UCSD-AML1 (cell line): ENCODE results near the gene CEP63.

Source experiments
- DNase-seq: peaks from one replicate; lab custom pipeline; 2025; ENCODE audit not compliant: unreplicated experiment; lab: John Stamatoyannopoulos, UW

Gene CEP63

DNA sequence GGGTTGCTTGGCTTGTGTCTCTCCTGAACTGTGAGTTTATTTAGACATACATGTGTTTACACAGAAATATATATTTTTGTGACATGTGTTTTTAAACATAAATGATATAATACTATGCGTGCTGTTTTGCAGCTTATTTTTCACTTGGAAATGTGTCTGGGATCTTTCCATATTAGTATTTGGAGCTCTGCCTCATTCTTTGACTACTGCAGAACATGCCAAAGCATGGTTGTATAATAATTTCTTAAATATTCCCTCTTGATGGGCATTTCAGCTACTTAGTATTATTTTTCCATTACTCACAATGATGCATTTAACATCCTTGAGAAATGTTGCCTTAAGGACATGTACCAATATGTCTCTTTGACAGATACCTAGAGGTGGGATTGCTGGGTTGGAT, 19.5 kb upstream of the CEP63 start:
- no peak for DNase-seq

DNA sequence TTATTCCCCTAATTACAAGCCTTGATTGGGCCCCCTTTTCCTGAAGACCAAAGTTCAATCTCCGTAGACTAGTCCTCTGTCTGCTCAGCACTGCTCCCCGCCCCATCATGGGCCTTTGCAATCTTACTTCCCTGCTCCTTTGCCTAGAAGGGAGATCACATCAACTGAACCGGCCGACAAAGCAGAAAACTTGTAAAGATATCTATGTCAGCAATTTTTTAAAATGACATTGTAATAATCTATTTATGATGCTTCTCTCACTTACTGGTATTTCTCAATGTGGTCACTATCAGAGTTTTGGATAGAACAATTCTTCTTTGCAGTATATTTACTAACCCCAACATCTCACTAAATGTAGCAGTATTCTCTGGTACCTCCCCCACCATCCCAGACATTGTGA, 17.3 kb upstream of the CEP63 start:
- DNase-seq = no peak

DNA sequence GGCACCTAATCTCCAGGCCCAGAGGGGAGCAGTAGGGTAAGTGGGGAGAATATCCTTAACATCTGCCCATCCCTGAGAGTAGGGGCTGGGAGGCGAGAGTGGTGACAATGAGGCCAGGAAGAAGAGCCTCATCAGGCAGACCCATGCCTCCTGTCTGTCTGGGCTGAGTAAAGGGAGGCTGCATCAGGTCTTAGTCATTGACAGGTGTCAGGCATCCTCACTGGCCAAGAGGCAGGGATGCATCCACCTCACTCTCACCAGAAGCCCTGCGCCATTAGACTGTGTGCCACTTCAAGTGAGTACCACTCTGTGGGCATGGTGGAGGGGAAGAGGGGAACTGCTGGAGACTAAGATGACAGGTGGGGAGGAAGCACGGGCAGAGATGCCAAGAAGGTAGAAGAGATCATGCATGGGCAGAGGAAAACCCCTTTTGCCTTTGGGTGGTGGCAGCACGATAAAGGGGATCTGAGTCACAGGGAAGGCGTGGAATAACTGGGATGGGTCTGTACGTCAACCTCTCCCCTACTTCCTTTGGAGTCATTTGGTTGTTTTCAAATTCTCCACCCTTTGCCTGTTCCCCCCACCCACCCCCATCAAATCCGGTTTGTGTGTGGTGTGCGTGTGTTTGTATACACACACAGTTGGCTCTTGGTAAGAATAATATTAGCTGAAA, 14.2 kb upstream of the CEP63 start:
- no peak for DNase-seq

DNA sequence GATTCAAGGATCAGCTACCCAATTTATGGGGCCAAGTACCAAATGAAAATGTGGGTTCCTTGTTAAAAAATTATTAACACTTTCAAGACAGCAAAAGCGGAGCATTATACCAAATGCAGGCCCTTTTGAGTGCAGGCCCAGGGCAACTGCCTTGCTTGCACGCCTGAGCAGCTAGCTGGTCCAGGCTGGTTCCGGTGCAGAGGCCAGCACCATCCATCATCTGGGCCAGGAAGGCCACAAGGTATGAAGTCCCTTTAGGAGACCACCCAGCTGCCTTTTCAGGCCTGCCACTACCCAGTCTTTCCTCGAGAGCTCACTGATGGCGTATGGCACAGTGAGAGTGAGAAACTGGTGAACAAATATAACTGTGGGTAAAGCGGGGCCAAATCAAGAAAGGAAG, 13.0 kb upstream of the CEP63 start:
- no peak for DNase-seq

DNA sequence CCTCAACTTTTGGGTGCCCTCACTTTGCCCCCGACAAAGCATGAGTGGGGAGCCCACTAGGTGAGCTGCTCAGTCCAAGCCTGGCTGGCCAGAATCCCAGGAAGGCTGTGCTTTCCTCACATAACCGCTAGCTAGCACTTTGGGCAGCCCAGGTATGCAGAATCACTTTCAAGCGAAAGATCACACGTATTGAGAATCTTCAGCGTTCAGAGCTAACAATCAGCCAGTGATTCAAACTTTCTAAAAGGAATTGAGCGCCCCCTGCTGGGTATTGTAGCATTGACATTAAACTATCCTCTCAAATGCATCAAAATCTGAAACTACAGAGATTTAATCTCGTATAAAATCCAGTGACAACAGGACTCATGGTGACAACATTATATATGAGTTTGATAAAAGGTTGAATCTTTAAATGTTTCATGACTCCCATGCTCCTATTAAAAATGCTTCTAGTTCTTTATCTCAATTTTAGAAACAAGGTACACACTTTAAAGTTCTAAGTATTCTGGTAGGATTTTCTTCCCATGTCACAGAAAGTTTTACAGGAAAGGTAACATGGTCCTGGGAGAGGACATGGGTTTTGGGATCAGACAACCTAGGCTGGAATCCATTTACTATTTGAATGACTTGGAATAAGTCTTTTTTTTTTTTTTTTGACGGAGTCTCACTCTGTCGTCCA, 11.8 kb upstream of the CEP63 start:
- DNase-seq = no peak

DNA sequence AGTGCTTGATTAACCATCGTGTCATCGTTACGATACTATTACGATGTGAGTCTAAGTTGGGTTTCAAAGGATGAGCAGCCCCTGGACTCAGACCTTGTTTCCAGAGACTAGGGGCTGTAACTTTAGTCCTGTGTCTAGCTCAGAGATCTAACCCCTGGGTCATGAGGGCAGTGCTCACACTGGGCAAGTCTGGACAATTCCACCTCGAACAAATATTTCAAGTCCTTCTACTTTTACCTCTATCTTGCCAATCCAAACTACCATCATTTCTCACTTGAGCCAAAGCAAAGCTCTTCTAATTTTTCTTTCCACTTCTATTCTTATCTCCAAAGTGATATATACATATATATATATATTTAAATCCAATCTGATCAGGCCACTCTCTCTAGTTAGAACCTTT, 10.9 kb upstream of the CEP63 start:
- DNase-seq = no peak

DNA sequence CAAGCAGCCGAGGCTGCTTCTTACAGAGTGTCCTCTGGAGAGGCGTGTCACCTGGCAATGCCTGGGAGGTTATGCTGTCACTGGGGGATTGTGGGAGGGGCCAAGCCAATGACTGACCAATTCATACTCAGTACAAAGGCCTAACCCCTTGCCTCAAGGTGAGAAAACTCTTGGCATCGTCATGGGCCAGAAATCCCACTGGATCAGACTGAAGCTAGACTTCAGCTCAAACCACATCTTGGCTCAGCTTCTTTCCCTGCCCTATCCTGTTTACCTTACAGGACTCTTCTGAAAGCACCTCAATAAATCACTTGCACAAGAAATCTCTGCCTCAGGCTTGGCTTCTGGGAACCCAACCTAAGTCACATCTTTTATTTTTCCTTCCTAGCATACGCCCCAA, 9.6 kb upstream of the CEP63 start:
- DNase-seq = no peak

DNA sequence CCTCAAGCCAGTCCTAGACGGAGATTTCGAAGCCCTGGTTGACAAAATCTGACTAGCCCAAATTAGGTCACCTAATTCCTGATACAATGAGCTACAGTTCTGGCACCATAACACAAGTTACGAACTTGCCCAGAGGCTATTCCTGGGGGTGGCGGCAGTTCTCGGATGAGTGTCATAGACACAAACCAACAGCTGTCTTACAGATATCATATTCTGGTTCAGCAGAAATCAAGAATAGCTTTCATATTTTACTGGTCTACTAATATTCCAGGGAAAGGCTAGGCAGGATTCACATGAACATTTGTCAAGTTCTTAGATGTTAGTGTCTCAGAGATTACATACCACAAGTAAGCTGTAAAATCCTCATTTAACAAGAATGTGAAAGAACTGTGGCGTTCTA, 8.9 kb upstream of the CEP63 start:
- no peak for DNase-seq

DNA sequence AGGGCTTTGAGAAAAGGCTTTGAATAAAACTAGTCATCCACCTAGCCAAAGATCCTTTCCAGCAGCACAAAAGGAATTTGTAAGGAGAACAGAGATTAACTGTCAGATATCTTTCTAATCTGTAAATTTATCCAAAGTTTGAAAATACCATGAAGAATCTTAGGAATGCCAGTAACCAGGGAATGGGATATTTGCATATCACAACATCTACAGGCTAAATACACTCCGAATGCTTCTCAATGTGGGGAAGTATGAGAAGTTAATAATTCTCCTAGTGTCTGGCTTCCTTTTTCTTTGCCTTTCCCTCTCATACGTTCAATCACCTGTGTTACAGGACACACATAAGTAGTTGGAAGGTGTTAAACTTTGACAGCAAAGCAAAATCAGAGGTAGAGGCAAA, 7.9 kb upstream of the CEP63 start:
- no peak for DNase-seq

DNA sequence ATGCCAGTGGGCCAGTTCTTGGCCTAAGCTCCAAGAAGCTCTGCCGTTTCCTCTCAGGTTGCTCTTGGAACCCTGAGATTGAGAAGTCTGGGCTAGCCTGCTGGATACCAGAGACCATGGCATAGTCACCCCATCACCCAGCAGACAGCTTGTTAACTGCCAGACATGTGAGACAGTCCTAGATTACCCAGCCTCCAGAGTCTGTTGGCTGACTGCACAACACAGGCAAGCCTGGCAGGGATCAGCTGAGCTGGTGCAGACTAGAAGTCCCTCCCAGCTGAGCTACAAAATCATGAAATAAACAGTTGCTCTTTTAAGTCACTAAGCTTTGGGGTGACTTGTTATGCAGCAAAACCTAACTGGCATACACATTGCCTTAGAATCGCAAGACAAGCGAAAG, 5.3 kb upstream of the CEP63 start:
- no peak for DNase-seq

DNA sequence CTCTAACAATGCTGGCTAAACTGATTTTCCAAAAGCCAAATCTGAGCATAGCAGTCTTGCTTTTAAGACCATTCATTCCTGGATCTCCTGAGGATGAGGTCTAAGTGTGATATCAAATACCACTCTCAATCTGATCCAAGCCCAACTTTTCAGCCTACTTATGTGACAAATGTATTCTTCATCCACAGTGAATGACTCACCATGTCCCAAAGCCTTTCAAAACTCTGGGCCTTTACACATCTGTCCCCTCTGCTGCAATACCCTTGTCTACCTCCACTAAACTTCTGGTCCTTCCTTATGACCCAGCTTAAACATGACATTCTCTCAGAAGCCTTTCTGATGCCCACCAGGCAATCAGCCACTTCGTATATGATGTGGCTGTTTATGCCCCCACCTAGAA, 4.7 kb upstream of the CEP63 start:
- no peak for DNase-seq

DNA sequence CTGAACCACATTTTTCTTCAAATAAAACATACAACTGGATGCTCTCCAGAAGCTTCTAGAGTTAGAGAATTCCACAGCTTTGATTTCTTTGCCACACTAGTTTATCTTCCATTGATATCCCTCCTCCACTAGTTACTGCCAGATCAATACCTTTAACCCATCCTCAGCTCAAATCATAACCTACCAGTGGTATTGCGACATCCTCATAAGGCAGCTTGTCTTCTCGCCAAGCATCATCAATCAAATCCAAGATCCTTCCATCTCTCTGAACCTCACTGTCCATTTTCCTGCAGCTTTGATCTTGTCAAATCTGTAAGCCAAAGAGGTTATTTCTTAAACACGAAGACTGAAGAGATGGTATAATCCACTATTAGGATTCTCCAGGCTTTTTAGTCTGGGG, 3.2 kb upstream of the CEP63 start:
- DNase-seq = no peak

DNA sequence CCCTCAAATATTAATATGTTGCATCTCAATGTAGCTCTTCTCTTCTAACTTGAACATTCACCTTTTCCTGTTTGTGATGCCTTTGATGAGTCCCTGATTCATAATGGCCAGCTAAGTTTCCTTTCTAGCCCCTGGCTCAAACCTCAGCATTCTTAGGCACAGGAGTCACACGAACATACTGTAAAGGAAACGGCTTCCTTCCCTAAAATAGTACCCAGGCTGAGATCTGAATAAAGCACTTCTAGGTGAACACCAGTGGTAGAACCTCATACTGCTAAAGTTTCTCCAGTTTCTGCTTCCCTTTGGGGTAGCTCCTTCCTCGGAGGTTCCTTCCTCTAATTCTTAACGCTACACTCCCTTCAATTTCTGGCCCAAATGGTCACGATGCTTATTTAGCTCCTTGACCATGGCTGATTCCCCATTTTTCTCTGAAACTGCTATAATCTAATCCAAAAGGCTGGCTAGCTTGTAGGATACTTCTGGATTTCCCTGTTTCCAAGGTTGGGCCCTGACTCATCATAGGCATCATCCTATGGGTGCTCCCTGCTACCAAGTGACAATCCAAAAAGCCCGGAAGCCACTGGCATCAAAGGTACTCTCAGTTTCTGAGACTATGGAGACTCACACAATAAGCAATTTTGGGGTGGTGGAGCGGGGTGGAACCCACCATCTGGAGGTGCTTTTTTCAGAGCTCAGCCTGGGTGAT, 2.5 kb upstream of the CEP63 start:
- DNase-seq = no peak

DNA sequence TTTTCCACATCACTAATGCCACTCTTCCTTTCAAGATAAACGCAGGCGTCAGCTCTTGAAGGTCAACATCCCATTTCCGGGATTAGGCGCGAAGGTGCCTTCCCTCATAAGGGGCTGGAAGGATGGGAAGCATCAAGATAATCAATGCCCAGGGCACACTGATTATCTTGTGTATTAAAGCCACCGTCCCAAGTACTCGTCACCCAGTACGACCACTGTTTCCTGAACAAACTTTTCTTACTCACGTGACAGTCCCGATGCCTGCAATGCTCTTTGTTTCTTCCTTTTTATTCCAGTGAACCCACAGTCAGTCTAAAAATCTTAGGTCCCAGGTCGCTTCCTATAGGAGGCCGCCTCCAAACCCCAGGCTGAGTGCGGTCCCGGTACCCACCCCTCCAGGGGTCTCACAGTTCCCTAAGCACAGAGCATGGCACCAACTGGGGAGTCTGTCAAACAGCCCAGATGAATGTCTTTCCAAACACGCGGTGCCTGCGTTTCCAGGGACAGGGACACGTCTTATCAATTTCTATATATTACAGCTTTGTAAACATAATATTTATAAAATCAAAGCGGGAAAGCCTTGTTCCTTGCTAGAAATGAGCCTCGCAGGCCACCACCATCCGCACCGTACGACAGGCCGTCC, 661 bp upstream of the CEP63 start:
- no peak for DNase-seq

DNA sequence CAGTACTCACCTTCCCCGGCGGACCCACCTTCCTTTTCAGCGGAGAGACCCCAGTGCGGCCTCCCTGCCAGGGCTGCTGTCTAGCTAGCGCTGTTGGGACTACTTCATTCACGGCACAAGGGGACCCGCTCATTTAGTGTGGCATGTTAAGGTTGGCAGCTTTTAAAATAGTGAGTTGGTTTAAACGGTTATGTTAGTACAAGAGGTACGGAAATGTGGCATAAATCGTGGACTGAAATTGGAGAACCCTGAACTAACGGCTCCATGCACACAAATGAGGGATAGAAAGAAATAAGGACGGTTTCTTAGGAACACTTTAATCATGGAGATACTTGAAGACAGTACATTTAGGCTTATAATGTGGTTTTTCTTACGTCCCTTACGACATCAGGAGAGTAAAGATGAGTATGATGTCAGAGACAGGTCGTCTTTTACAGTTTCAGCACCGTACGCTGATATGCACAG, 752 bp downstream of the CEP63 start:
- no peak for DNase-seq

DNA sequence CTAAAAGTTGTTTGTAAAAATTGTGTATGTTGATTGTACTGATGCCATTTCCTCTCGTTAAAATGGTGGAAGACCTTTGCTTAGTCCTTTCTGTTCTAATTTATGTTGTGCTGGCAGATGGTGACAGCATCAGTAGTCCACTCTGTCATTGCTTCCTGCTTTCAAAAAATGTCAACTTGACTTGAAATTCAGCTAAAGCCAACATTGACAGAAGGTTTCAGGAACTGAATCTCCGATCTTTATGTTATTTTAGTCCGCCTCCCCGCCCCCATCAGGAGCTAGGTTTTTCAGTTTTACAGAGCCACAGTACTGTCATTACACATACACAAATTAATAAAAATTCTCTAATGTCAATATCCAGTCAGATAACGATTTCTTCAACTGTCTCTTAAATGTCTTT, 1.5 kb downstream of the CEP63 start:
- no peak for DNase-seq

DNA sequence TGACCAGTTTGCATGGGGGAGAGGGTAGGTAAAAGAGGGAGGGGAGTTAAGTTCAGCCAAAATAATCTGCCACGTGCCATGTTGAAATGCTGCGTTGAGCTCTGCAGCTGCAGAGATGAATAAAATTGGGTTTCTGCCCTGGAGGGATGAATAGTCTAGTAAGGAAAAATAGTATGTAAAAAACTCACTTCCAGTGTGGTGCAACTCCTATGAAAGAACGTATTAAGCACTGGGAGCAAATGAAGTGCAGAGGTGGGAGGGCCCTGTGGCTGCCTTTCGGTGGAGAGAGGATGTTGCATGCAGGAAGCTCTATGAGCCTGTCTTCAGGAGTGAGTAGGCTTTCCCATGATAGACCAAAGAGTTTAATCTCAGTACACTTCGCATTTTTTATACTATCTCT, 8.6 kb downstream of the CEP63 start:
- no peak for DNase-seq

DNA sequence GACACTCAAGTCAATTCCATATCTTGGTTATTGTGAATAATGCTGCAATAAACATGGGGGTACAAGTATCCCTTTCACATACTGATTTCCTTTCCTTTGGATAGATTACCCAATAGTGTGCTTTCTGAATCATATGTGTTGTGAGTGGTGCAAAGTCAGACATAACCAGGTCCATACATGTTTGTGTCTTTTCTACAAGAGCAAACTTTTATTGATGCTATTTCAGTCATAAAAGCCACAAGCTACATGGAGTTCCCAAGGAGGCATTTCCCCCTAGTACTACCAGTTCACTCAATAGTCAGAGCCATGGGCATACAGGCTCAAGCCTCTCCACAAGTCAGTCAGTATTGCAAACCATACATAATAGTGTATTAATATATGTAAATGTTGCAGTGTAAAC, 10.1 kb downstream of the CEP63 start:
- no peak for DNase-seq

DNA sequence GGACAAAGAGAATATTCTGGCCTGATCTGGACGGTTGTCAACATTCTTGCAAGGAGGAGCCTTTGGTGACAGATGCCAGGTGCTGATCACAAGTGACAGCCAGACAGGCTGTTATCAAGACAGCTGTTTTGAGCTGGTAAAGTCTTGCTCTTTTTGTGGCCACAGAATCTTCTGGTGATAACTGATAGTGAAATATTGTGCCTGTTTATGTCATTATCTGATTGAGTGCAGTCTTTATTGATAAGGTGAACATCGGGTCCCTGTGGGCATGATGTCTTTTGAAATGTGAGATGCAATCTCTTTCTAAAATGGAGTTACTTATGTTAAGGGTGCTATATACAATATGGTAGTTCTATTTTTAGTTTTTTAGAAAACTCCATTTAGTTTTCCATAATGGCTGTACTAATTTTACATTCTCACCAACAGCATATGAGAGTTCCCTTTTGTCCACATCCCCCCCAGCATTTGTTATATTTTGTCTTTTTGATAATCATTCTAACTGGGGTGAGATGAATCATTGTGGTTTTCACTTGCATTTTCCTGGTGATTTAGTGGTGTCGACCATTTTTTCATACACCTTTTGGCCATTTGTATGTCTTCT, 10.7 kb downstream of the CEP63 start:
- no peak for DNase-seq

DNA sequence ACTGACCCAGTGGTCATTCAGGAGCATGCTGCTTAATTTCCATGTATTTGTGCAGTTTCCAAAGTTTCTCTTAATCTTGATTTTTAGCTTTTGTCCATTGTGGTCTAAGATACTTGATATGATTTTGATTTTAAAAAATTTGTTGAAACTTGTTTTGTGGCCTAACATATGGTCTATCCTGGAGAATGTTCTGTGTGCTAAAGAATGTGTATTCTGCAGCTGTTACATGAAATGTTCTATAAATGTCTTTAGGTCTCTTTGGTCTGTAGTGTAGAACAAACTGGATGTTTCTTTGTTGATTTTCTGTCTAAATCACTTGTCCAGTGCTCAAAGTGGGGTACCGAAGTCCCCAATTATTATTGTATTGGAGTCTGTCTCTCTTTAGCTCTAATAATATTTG, 17.4 kb downstream of the CEP63 start:
- no peak for DNase-seq

DNA sequence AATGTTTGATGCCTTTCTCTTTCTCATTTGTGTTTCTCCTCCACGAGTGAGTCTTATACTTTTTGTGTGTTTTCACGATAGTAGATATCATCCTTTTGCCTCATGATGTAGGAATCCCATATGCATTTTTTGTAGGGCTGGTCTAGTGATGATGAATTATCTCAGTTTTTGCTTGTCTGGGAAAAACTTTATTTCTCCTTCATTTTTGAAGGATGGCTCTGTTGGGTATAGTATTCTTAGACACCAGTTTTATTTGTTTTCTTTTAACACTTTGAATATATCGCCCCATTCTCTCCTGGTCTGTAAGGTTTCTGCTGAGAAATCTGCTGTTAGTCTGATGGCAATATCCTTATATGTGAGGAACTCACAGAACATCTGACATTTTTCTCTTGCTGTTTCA, 18.3 kb downstream of the CEP63 start:
- DNase-seq = no peak

DNA sequence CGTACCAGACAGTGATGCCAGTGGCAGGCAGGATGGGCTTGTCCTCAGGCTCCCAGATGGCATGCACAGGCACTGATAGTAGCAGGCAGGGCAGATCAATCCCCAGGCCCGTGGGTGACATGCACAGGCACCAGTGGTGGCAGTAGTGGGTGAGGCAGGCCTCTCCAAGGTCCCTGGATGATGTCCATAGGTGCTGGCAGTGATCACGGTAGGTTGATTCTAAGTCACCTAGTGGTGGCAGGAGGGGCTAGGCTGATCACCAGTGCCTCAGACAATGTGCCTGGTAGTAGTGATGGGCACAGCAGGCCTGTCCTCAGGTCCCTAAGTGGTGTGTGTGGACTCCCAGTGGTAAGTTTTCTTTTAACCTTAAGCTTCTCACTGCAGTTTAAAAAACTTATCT, 19.6 kb downstream of the CEP63 start:
- no peak for DNase-seq
